ENCODE data around the gene PARN. TPM values are rescaled to one million over a fixed set of nuclear protein-coding genes. Genes with fewer than 3 reads are reported as not detected.
A peak's percentile ranks its signal among the peaks of the same experiment; 100 is the strongest.

The PARN gene
- polyA plus RNA-seq, 3 donors, result 18.4 to 24.4 (median 19.1) TPM

DNA sequence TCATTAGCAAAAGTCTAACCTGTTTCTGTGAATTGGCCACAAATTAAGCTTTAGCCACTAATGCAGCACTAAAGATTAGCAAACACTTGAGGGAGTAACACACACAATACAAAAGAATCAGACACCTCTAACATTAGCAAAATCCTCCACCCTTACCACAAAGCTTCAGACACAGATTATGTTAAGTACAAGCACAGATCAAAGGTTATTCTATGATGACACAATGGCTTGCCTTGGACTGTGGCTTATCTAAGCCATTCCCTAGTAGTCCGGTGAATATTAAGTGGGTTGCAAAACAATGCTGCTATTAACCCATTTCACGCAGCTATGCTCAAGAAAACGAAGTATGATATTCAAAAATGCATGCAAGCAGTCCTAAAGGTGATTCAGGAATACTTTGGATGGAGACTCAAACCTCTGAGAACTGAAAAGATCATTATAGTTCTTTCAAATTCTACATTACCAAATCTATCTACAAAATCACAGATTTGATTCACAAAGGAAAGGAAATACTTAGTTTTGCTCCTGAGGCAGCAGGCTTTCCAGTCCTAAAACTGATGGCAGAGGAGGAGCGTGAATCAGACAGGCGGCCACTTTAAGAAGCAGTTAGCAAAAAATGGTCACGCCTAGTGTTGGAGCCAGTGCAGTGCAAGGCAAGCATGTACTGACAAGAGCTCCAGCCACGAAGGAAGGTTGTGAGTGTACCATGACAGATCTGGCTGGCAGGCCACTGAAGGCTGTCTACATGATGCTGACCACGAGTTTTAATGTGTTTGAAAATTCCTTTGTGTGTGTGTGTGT lies 67.2 kb downstream of the PARN start:
- H3K27me3 ChIP-seq (ENCODE audit: control insufficient read depth in 2 of 2, insufficient read depth in 2 of 2, low read length in 2 of 2), result no peaks in the 10 kb centered on the region
- H3K9ac ChIP-seq (ENCODE audit: insufficient read depth, low read length, poor library complexity, severe bottlenecking), result no peak overlapping the region
- whole genome bisulfite sequencing (ENCODE audit: insufficient coverage), result 94% methylated on average over 5 of the region's 8 CpGs
- H3K4me2 ChIP-seq (replicated peaks; ENCODE audit: extremely low read depth, low read length, poor library complexity, severe bottlenecking), result no peak overlapping the region
- no peaks in the 10 kb centered on the region for H3K79me2 ChIP-seq (ENCODE audit: insufficient read depth, low read length)
- H3K4me1 ChIP-seq (ENCODE audit: control insufficient read depth in 1 of 2, insufficient read depth in 2 of 2, low read length in 2 of 2), result peaks cover 0 to 6% of the 10 kb centered on the region in 2 donors
- no peaks in the 10 kb centered on the region for H3K9me3 ChIP-seq (replicated peaks in 1 of 2; ENCODE audit: control insufficient read depth in 1 of 2, insufficient read depth in 1 of 2, low read length in 2 of 2)
- Mint-ChIP-seq H3K27ac (peak overlapping the region in 2 of 7 donors; percentile 26 to 51), H3K9me3 (peaks cover 0 to 2% (median 0%) of the 10 kb centered on the region in 7 donors), H3K27me3 (ENCODE audit: low read depth in 3 of 3) (peaks cover 0 to 3% (median 0%) of the 10 kb centered on the region in 3 donors), H3K36me3 (peaks cover 28 to 29% of the 10 kb centered on the region in 2 donors), H3K4me1 (peaks cover 4% of the 10 kb centered on the region), H3K4me3 (no peak overlapping the region)
- TF ChIP-seq, protein P1, sequence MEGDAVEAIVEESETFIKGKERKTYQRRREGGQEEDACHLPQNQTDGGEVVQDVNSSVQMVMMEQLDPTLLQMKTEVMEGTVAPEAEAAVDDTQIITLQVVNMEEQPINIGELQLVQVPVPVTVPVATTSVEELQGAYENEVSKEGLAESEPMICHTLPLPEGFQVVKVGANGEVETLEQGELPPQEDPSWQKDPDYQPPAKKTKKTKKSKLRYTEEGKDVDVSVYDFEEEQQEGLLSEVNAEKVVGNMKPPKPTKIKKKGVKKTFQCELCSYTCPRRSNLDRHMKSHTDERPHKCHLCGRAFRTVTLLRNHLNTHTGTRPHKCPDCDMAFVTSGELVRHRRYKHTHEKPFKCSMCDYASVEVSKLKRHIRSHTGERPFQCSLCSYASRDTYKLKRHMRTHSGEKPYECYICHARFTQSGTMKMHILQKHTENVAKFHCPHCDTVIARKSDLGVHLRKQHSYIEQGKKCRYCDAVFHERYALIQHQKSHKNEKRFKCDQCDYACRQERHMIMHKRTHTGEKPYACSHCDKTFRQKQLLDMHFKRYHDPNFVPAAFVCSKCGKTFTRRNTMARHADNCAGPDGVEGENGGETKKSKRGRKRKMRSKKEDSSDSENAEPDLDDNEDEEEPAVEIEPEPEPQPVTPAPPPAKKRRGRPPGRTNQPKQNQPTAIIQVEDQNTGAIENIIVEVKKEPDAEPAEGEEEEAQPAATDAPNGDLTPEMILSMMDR (IDR thresholded peaks at IDR 0.05), result no peak
- H2AFZ ChIP-seq (ENCODE audit: insufficient read depth, low read depth, low read length, poor library complexity, severe bottlenecking), result no peak overlapping the region
- H3K36me3 ChIP-seq (replicated peaks in 1 of 2; ENCODE audit: control insufficient read depth in 1 of 2, insufficient read depth in 2 of 2, low read length in 2 of 2), result peaks cover 4 to 32% of the 10 kb centered on the region in 2 donors
- no peak overlapping the region for H3K27ac ChIP-seq (ENCODE audit: low read depth in 1 of 2, low read length in 2 of 2)
- no peak overlapping the region for H3K4me3 ChIP-seq (replicated peaks in 1 of 3; ENCODE audit: low read depth in 2 of 3, low read length in 3 of 3)
- DNase-seq, result no peak
- intact Hi-C loops (cut with micrococcal nuclease), result no loop called here
- H4K20me1 ChIP-seq (ENCODE audit: insufficient read depth, low read length), result no peaks in the 10 kb centered on the region

DNA sequence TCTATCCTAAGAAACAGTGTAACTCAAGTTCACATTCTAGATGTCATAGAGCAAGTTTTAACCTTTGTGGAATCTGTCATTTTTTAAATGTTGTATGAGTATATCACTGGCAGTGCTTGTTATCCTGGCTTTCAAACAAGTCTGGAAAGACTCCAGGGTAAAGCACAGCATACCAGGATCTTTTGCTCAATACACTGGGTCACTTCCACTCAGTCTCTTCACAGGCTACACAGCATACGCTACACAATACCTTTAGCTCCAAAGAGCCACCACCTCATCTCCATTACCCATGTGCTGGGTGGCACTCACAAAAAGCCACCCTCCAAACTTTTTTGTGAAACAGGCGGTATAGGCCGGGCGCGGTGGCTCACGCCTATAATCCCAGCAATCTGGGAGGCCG lies 69.5 kb downstream of the PARN start:
- peaks cover 26 to 33% of the 10 kb centered on the region in 2 donors for H3K36me3 Mint-ChIP-seq

More for the DNA sequence above, 69.5 kb downstream of the PARN start:
- TF ChIP-seq, protein P1 (IDR thresholded peaks at IDR 0.05), result no peak
- Histone ChIP-seq H3K27ac (ENCODE audit: low read depth in 1 of 2, low read length in 2 of 2) (no peak overlapping the region), H4K20me1 (ENCODE audit: insufficient read depth, low read length) (no peaks in the 10 kb centered on the region), H3K79me2 (ENCODE audit: insufficient read depth, low read length) (no peaks in the 10 kb centered on the region), H3K36me3 (replicated peaks in 1 of 2; ENCODE audit: control insufficient read depth in 1 of 2, insufficient read depth in 2 of 2, low read length in 2 of 2) (peaks cover 6 to 39% of the 10 kb centered on the region in 2 donors), H2AFZ (ENCODE audit: insufficient read depth, low read depth, low read length, poor library complexity, severe bottlenecking) (no peak overlapping the region), H3K9me3 (replicated peaks in 1 of 2; ENCODE audit: control insufficient read depth in 1 of 2, insufficient read depth in 1 of 2, low read length in 2 of 2) (no peaks in the 10 kb centered on the region), H3K4me3 (replicated peaks in 1 of 3; ENCODE audit: low read depth in 2 of 3, low read length in 3 of 3) (no peak overlapping the region), H3K4me2 (replicated peaks; ENCODE audit: extremely low read depth, low read length, poor library complexity, severe bottlenecking) (no peak overlapping the region), H3K4me1 (ENCODE audit: control insufficient read depth in 1 of 2, insufficient read depth in 2 of 2, low read length in 2 of 2) (peaks cover 0 to 6% of the 10 kb centered on the region in 2 donors), H3K9ac (ENCODE audit: insufficient read depth, low read length, poor library complexity, severe bottlenecking) (no peak overlapping the region), H3K27me3 (ENCODE audit: control insufficient read depth in 2 of 2, insufficient read depth in 2 of 2, low read length in 2 of 2) (no peaks in the 10 kb centered on the region)
- 100% methylated on average over 6 of the region's 7 CpGs for WGBS (ENCODE audit: insufficient coverage)
- peaks cover 0 to 2% (median 0%) of the 10 kb centered on the region in 7 donors for H3K9me3 Mint-ChIP-seq
- H3K4me1 Mint-ChIP-seq, result peaks cover 4% of the 10 kb centered on the region
- intact Hi-C loops (cut with micrococcal nuclease), result no loop called here
- H3K27me3 Mint-ChIP-seq (ENCODE audit: low read depth in 3 of 3), result peaks cover 0 to 3% (median 0%) of the 10 kb centered on the region in 3 donors
- no peak overlapping the region for H3K4me3 Mint-ChIP-seq
- peak overlapping the region in 1 of 7 donors; percentile 7 for H3K27ac Mint-ChIP-seq
- DNase-seq, result no peak

Measured in CD14-positive monocyte (primary cell).